Tibial artery (tissue), 4 donors: ENCODE measurements around the gene HTR6.

Experiments
- DNase-seq, 2 donors: peaks; one replicate each; pipeline ENCODE4 v3.0.0-alpha.2; 2019
- H3K27ac ChIP-seq, 2 donors: fragments of 200-600 bp; sonication (generic) in 1 of 2; 1 replicate in 1 of 2; 2 replicates in 1 of 2; pipeline ENCODE4 v1.5.1; 2018 to 2019; ENCODE audit warnings: mild to moderate bottlenecking in 1 of 2
- H3K27me3 ChIP-seq, 2 donors: fragments of 200-600 bp; sonication (generic) in 1 of 2; one replicate each; pipeline versions ENCODE4 v1.5.1 to v1.6.0; 2016 to 2019
- H3K36me3 ChIP-seq, 3 donors: fragments of 200-600 bp; sonication (generic) in 2 of 3; one replicate each; pipeline ENCODE4 v1.5.1; 2016 to 2019; ENCODE audit warnings: mild to moderate bottlenecking in 2 of 3
- H3K4me1 ChIP-seq, 4 donors: fragments of 200-600 bp; sonication (generic) in 2 of 4; 1 replicate in 3 of 4; 2 replicates in 1 of 4; pipeline ENCODE4 v1.5.1; 2016 to 2019
- H3K4me3 ChIP-seq, 2 donors: fragments of 200-600 bp; sonication (generic) in 1 of 2; 1 replicate in 1 of 2; 2 replicates in 1 of 2; pipeline ENCODE4 v1.5.1; 2018 to 2019; ENCODE audit warnings: mild to moderate bottlenecking in 2 of 2
- H3K9me3 ChIP-seq, 3 donors: fragments of 200-600 bp; sonication (generic) in 1 of 3; one replicate each; pipeline ENCODE4 v1.5.1; 2016 to 2019
- CTCF ChIP-seq, 2 experiments: fragments of 200-600 bp in 1 of 2; fragments of 450-650 bp in 1 of 2; IDR thresholded peaks; one replicate each; pipeline ENCODE4 v1.5.1; 2017 to 2019; ENCODE audit warnings: antibody characterized with exemption in 2 of 2, mild to moderate bottlenecking in 1 of 2, moderate library complexity in 1 of 2
- intact Hi-C: fragments of 100-400 bp; cut with DNase I; formaldehyde crosslinking; loops from one replicate; pipeline ENCODE4 v1.15.0; 2023; ENCODE audit warnings: low total_unique reads

Gene HTR6

GRCh38 chr1:19639999-19640362 is 24.7 kb upstream of the HTR6 start:
- intact Hi-C loops, result no loop called here
- Histone ChIP-seq H3K9me3 (no peaks in the 10 kb centered on the region), H3K27ac (no peak overlapping the region)

GRCh38 chr1:19640363-19641316 is 24.0 kb upstream of the HTR6 start:
- intact Hi-C loops, result no loop called here
- H3K36me3 ChIP-seq, result no peaks in the 10 kb centered on the region
- no peaks in the 10 kb centered on the region for H3K9me3 ChIP-seq
- peak in 1 of 2 donors; percentile 41 for DNase-seq
- no peaks in the 10 kb centered on the region for H3K27me3 ChIP-seq
- no peak overlapping the region for H3K27ac ChIP-seq
- no peak for TF ChIP-seq CTCF (IDR thresholded peaks at IDR 0.05)
- H3K4me1 ChIP-seq, result peaks cover 0 to 29% (median 21%) of the 10 kb centered on the region in 4 donors
- H3K4me3 ChIP-seq, result no peak overlapping the region

More at GRCh38 chr1:19639999-19640362, 24.7 kb upstream of the HTR6 start:
- Histone ChIP-seq H3K4me1 (peaks cover 0 to 28% (median 17%) of the 10 kb centered on the region in 4 donors), H3K4me3 (no peak overlapping the region), H3K27me3 (no peaks in the 10 kb centered on the region), H3K36me3 (no peaks in the 10 kb centered on the region)
- no peak for DNase-seq
- TF ChIP-seq CTCF (IDR thresholded peaks at IDR 0.05), result no peak

GRCh38 chr1:19643121-19643520 is 21.6 kb upstream of the HTR6 start:
- peak overlapping the region; percentile 89 to 98 for H3K27ac ChIP-seq
- peak overlapping the region; percentile 85 to 90 for H3K4me3 ChIP-seq
- H3K4me1 ChIP-seq, result peaks cover 0 to 51% (median 33%) of the 10 kb centered on the region in 4 donors
- H3K36me3 ChIP-seq, result no peaks in the 10 kb centered on the region
- TF ChIP-seq CTCF (IDR thresholded peaks at IDR 0.05), result no peak
- no peaks in the 10 kb centered on the region for H3K9me3 ChIP-seq
- peak in 1 of 2 donors; percentile 79 for DNase-seq
- intact Hi-C loops, result no loop called here
- H3K27me3 ChIP-seq, result no peaks in the 10 kb centered on the region

- no peaks in the 10 kb centered on the region for H3K36me3 ChIP-seq
- intact Hi-C loops, result no loop called here
- peak; percentile 72 to 89 for DNase-seq
- TF ChIP-seq CTCF (IDR thresholded peaks at IDR 0.05), result no peak
- peak within 1 kb of the TSS; percentile 89 to 98 for H3K27ac ChIP-seq
- H3K4me3 ChIP-seq, result peak within 1 kb of the TSS; percentile 85 to 90
- H3K9me3 ChIP-seq, result no peaks in the 10 kb centered on the region
- H3K27me3 ChIP-seq, result no peaks in the 10 kb centered on the region
- peaks cover 0 to 58% (median 40%) of the 10 kb centered on the region in 4 donors for H3K4me1 ChIP-seq
Measured at GRCh38 chr1:19643602-19644394, 20.9 kb upstream of the HTR6 start, which contains the start of gene NBL1. TSS of gene NBL1 (plus strand) at chr1:19644311. CDS start at chr1:19655031, 10,720 bp downstream.

GRCh38 chr1:19644395-19644680 is 20.3 kb upstream of the HTR6 start:
- no peak for DNase-seq
- Histone ChIP-seq H3K4me3 (peak overlapping the region; percentile 85 to 90), H3K9me3 (no peaks in the 10 kb centered on the region), H3K36me3 (no peaks in the 10 kb centered on the region), H3K27ac (peak overlapping the region; percentile 89), H3K4me1 (peaks cover 0 to 60% (median 41%) of the 10 kb centered on the region in 4 donors), H3K27me3 (no peaks in the 10 kb centered on the region)
- intact Hi-C loops, result no loop called here
- no peak for TF ChIP-seq CTCF (IDR thresholded peaks at IDR 0.05)
